Measurements from ENCODE around the gene REV3L. TPM values are rescaled to one million over a fixed set of nuclear protein-coding genes. Genes with fewer than 3 reads are reported as not detected.

The REV3L gene
- total RNA-seq, 1 donor from 2014 or later = 19.7 TPM

GRCh38 chr6:111449129-111449528, 33.9 kb downstream of the REV3L start:
- H3K36me3 Mint-ChIP-seq (ENCODE audit: low read depth, unreplicated experiment) = no peaks in the 10 kb centered on the region
- no peaks in the 10 kb centered on the region for H3K27me3 Mint-ChIP-seq (ENCODE audit: unreplicated experiment)

DNA sequence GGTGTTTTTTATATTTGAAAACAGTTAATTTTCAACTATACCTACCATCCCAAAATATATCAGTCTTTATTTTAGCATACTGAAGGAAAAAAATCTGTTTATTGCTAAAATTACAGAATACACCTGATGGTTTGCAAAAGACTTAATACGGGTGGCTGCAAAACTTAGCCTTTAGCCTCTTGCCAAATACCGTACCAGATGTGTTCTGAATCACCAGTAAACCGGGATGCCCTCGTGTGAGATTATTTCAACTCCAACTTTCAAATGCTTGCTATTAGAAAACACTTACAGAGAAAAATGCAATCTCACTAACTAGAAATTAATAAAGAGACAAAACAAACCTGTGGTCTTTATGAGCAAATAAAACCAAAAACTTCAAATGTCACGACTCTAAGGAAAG, 36.0 kb downstream of the REV3L start:
- no peak for TF ChIP-seq CTCF (IDR thresholded peaks at IDR 0.05; ENCODE audit: unreplicated experiment)
- peaks cover 1% of the 10 kb centered on the region for H3K27me3 Mint-ChIP-seq (ENCODE audit: unreplicated experiment)
- no peak overlapping the region for H3K4me3 Mint-ChIP-seq (ENCODE audit: unreplicated experiment)
- no peaks in the 10 kb centered on the region for H3K36me3 Mint-ChIP-seq (ENCODE audit: low read depth, unreplicated experiment)
- peaks cover 16% of the 10 kb centered on the region for H3K4me1 Mint-ChIP-seq (ENCODE audit: unreplicated experiment)
- no peak for DNase-seq (ENCODE audit: low spot score)
- H3K9me3 Mint-ChIP-seq (ENCODE audit: unreplicated experiment) = no peaks in the 10 kb centered on the region
- no peak overlapping the region for H3K27ac Mint-ChIP-seq (ENCODE audit: unreplicated experiment)

More at GRCh38 chr6:111449129-111449528, 33.9 kb downstream of the REV3L start:
- no peak for TF ChIP-seq CTCF (IDR thresholded peaks at IDR 0.05; ENCODE audit: unreplicated experiment)
- Mint-ChIP-seq H3K27ac (ENCODE audit: unreplicated experiment) (no peak overlapping the region), H3K4me3 (ENCODE audit: unreplicated experiment) (no peak overlapping the region), H3K9me3 (ENCODE audit: unreplicated experiment) (no peaks in the 10 kb centered on the region), H3K4me1 (ENCODE audit: unreplicated experiment) (peaks cover 11% of the 10 kb centered on the region)
- no peak for DNase-seq (ENCODE audit: low spot score)

DNA sequence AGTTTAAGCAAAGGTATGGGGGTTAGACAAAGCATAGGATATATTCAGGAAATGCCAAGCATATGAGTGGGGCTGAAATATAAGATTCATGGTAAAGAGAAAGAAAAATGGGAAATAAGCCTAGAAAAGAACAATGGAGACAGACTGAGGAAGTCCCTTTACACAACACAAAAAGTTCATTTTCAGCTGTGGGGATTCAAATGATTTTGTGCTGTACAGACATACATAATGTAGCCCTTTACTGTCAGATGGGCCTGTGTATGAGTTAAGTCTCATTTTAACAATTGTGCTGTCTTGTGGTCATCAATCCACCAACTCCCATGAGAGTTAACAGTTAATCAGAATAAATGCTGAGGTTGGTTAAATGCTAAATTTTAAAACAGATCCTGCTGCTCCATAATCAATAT, 37.2 kb downstream of the REV3L start:
- H3K9me3 Mint-ChIP-seq (ENCODE audit: unreplicated experiment) = no peaks in the 10 kb centered on the region
- peak overlapping the region; percentile 67 for H3K27ac Mint-ChIP-seq (ENCODE audit: unreplicated experiment)
- no peak overlapping the region for H3K4me3 Mint-ChIP-seq (ENCODE audit: unreplicated experiment)
- peaks cover 1% of the 10 kb centered on the region for H3K27me3 Mint-ChIP-seq (ENCODE audit: unreplicated experiment)
- H3K36me3 Mint-ChIP-seq (ENCODE audit: low read depth, unreplicated experiment) = no peaks in the 10 kb centered on the region
- no peak for DNase-seq (ENCODE audit: low spot score)
- H3K4me1 Mint-ChIP-seq (ENCODE audit: unreplicated experiment) = peaks cover 23% of the 10 kb centered on the region
- TF ChIP-seq CTCF (IDR thresholded peaks at IDR 0.05; ENCODE audit: unreplicated experiment) = no peak

DNA sequence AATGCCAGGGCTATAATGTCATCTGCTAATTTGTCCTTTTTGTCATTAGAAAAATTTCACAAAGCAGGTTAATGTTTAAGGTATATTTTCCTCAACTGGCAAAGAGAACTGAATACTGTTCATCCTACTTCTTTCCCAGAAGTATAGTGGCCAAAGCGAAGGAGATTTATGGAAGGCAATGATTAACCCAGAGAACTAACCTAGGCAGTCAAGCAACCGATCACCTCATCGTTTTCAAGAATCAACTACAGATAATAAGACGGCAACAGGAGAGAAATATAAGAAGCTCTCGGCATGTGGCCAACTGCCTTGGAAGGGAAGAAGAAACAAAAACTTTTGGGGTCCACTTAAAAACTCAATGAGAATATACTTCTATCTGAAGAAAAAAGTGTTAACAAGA, 38.2 kb downstream of the REV3L start:
- H3K9me3 Mint-ChIP-seq (ENCODE audit: unreplicated experiment) = no peaks in the 10 kb centered on the region
- H3K27me3 Mint-ChIP-seq (ENCODE audit: unreplicated experiment) = peaks cover 1% of the 10 kb centered on the region
- no peak for TF ChIP-seq CTCF (IDR thresholded peaks at IDR 0.05; ENCODE audit: unreplicated experiment)
- no peak overlapping the region for H3K27ac Mint-ChIP-seq (ENCODE audit: unreplicated experiment)
- no peaks in the 10 kb centered on the region for H3K36me3 Mint-ChIP-seq (ENCODE audit: low read depth, unreplicated experiment)
- no peak for DNase-seq (ENCODE audit: low spot score)
- no peak overlapping the region for H3K4me3 Mint-ChIP-seq (ENCODE audit: unreplicated experiment)
- H3K4me1 Mint-ChIP-seq (ENCODE audit: unreplicated experiment) = peaks cover 23% of the 10 kb centered on the region

GRCh38 chr6:111441678-111442243, 41.3 kb downstream of the REV3L start:
- no peak for DNase-seq (ENCODE audit: low spot score)
- TF ChIP-seq CTCF (IDR thresholded peaks at IDR 0.05; ENCODE audit: unreplicated experiment) = no peak
- peak overlapping the region; percentile 26 for H3K27ac Mint-ChIP-seq (ENCODE audit: unreplicated experiment)
- H3K36me3 Mint-ChIP-seq (ENCODE audit: low read depth, unreplicated experiment) = no peaks in the 10 kb centered on the region
- no peaks in the 10 kb centered on the region for H3K9me3 Mint-ChIP-seq (ENCODE audit: unreplicated experiment)
- no peak overlapping the region for H3K4me3 Mint-ChIP-seq (ENCODE audit: unreplicated experiment)
- H3K27me3 Mint-ChIP-seq (ENCODE audit: unreplicated experiment) = peaks cover 1% of the 10 kb centered on the region
- H3K4me1 Mint-ChIP-seq (ENCODE audit: unreplicated experiment) = peaks cover 18% of the 10 kb centered on the region

All from endothelial cell (in vitro differentiated cells).